Neural progenitor cell (in vitro differentiated cells): ENCODE results near the gene MICAL2. TPM values are rescaled to one million over a fixed set of nuclear protein-coding genes. Genes with fewer than 3 reads are reported as not detected.

Experiments
- DNase-seq: peaks from one replicate; pipeline ENCODE4 v3.0.0-alpha.2; 2016; ENCODE audit warnings: low spot score
- H2AFZ ChIP-seq: fragments of 200-600 bp; sonication (generic); replicated peaks from 2 replicates; pipeline ENCODE4 v1.6.1; 2016; ENCODE audit warnings: antibody characterized with exemption
- H3F3A ChIP-seq: fragments of 200-600 bp; sonication (generic); 2 replicates; pipeline ENCODE4 v1.6.1; 2016; ENCODE audit warnings: antibody characterized with exemption, low read depth
- H3K27ac ChIP-seq: fragments of 200-600 bp; sonication (generic); 2 replicates; pipeline ENCODE4 v1.5.1; 2016; ENCODE audit warnings: mild to moderate bottlenecking
- H3K27me3 ChIP-seq: fragments of 200-600 bp; sonication (generic); 2 replicates; pipeline ENCODE4 v1.6.1; 2016; ENCODE audit warnings: mild to moderate bottlenecking, moderate library complexity
- H3K36me3 ChIP-seq: fragments of 200-600 bp; sonication (generic); 2 replicates; pipeline ENCODE4 v1.5.1; 2016
- H3K4me1 ChIP-seq: fragments of 200-600 bp; sonication (generic); 2 replicates; pipeline ENCODE4 v1.6.1; 2016; ENCODE audit warnings: mixed run types
- H3K4me2 ChIP-seq: fragments of 200-600 bp; sonication (generic); 2 replicates; pipeline ENCODE4 v1.6.1; 2016
- H3K4me3 ChIP-seq: fragments of 200-600 bp; sonication (generic); 2 replicates; pipeline ENCODE4 v1.5.1; 2016
- H3K79me2 ChIP-seq: fragments of 200-600 bp; sonication (generic); 2 replicates; pipeline ENCODE4 v1.6.1; 2016; ENCODE audit warnings: low read depth
- H3K9ac ChIP-seq: fragments of 200-600 bp; sonication (generic); 2 replicates; pipeline ENCODE4 v1.6.1; 2016
- H3K9me3 ChIP-seq: fragments of 200-600 bp; sonication (generic); 2 replicates; pipeline ENCODE4 v1.5.1; 2016; ENCODE audit warnings: low read depth
- H4K20me1 ChIP-seq: fragments of 200-600 bp; sonication (generic); 2 replicates; pipeline ENCODE4 v1.6.1; 2016; ENCODE audit warnings: low read depth
- H3K27ac Mint-ChIP-seq: 3 replicates; pipeline ENCODE4 v1.8.0; 2021; ENCODE audit warnings: mixed read lengths
- H3K27me3 Mint-ChIP-seq: 2 replicates; pipeline ENCODE4 v1.8.0; 2022; ENCODE audit warnings: low read depth, mild to moderate bottlenecking, inconsistent platforms, moderate library complexity, mixed read lengths; ENCODE audit not compliant: insufficient read depth
- H3K36me3 Mint-ChIP-seq: 3 replicates; pipeline ENCODE4 v1.8.0; 2021; ENCODE audit warnings: mixed read lengths
- H3K4me1 Mint-ChIP-seq: 3 replicates; pipeline ENCODE4 v1.8.0; 2021; ENCODE audit warnings: mixed read lengths
- H3K4me3 Mint-ChIP-seq: 3 replicates; pipeline ENCODE4 v1.8.0; 2021; ENCODE audit warnings: mild to moderate bottlenecking, moderate library complexity, mixed read lengths
- H3K9me3 Mint-ChIP-seq: 3 replicates; pipeline ENCODE4 v1.8.0; 2020; ENCODE audit warnings: mixed read lengths
- EZH2 ChIP-seq: fragments of 200-600 bp; sonication (generic); IDR thresholded peaks from 2 replicates; pipeline ENCODE4 v1.6.1; 2017; ENCODE audit warnings: antibody characterized with exemption, mild to moderate bottlenecking, moderate library complexity
- EZH2phosphoT487 ChIP-seq: fragments of 200-600 bp; sonication (generic); IDR thresholded peaks from 2 replicates; pipeline ENCODE4 v1.6.1; 2017; ENCODE audit warnings: antibody characterized with exemption
- total RNA-seq: library from RNA; depleted of rRNA; stranded (reverse); fragments of >200 nt; gene quantifications from 2 replicates; pipeline ENCODE4 v1.2.3, GENCODE V29; 2015; ENCODE audit warnings: low replicate concordance
- TF ChIP-seq, protein P1 (sequence below): fragments of 200-600 bp; sonication (generic); IDR thresholded peaks from 2 replicates; pipeline ENCODE4 v1.5.1; 2017; ENCODE audit warnings: antibody characterized with exemption, mild to moderate bottlenecking

Gene MICAL2
- total RNA-seq, 1 donor from 2014 or later, result 0.60 TPM

DNA sequence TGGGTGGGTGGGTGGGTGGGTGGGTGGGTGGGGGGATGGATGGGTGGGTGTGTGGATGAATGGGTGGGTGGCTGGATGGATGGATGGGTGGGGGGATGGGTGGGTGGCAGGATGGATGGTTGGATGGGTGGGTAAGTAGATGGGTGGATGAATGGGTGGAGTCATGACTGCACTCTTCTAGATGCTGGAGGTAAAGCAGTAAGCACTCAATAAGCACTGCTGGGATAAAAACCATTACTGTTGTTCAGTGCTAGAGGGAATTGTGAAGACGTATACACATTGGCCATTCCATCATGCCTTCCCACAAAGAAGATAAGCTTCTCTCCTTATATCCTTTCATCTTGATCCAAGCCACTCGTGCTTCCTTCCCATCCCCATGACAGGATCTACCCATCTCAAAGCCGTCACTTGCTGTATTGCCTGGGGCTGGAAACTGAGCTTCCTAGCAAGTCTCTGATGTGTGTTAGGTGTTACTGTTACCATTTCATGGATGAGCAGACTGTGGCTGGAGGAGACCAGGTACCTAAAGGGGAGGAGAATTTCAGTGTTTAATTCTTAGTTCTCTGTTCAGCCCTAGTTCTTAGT, 74.8 kb downstream of the MICAL2 start:
- Histone ChIP-seq H3K27me3 (no peaks in the 10 kb centered on the region), H3K36me3 (no peaks in the 10 kb centered on the region), H3K9me3 (no peaks in the 10 kb centered on the region), H3K4me2 (no peak overlapping the region), H3F3A (peaks cover 9% of the 10 kb centered on the region), H4K20me1 (no peaks in the 10 kb centered on the region), H2AFZ (no peak overlapping the region), H3K4me1 (peaks cover 28% of the 10 kb centered on the region), H3K4me3 (no peak overlapping the region), H3K79me2 (no peaks in the 10 kb centered on the region), H3K27ac (no peak overlapping the region), H3K9ac (no peak overlapping the region)
- H3K9me3 Mint-ChIP-seq, result no peaks in the 10 kb centered on the region
- TF ChIP-seq EZH2phosphoT487 (no peak), EZH2 (no peak)
- TF ChIP-seq, protein P1, sequence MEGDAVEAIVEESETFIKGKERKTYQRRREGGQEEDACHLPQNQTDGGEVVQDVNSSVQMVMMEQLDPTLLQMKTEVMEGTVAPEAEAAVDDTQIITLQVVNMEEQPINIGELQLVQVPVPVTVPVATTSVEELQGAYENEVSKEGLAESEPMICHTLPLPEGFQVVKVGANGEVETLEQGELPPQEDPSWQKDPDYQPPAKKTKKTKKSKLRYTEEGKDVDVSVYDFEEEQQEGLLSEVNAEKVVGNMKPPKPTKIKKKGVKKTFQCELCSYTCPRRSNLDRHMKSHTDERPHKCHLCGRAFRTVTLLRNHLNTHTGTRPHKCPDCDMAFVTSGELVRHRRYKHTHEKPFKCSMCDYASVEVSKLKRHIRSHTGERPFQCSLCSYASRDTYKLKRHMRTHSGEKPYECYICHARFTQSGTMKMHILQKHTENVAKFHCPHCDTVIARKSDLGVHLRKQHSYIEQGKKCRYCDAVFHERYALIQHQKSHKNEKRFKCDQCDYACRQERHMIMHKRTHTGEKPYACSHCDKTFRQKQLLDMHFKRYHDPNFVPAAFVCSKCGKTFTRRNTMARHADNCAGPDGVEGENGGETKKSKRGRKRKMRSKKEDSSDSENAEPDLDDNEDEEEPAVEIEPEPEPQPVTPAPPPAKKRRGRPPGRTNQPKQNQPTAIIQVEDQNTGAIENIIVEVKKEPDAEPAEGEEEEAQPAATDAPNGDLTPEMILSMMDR, result no peak
- no peak overlapping the region for H3K4me3 Mint-ChIP-seq
- no peak for DNase-seq
- no peaks in the 10 kb centered on the region for H3K27me3 Mint-ChIP-seq
- peaks cover 25% of the 10 kb centered on the region for H3K4me1 Mint-ChIP-seq
- no peaks in the 10 kb centered on the region for H3K36me3 Mint-ChIP-seq
- no peak overlapping the region for H3K27ac Mint-ChIP-seq

DNA sequence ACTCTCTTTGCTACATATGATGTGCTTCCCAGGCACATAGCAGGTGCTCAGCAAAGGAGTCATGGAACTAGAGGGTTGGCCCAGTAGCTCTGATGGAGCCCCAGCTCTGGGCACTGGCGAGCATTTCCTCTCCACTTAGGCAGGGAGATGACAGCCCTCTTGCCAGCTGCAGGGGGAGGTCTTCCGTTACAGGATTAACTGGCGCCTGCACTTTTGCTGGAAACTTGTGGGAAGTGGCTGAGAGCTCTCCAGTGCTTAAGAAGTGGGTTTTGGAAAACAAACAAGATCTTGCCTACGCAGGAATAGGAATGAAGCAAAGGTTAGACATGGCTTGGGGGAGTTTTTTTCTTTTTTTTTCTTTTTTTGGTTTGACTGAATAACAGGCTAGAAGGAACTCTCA, 75.5 kb downstream of the MICAL2 start:
- Histone ChIP-seq H3F3A (peaks cover 9% of the 10 kb centered on the region), H3K4me3 (no peak overlapping the region), H3K4me2 (no peak overlapping the region), H2AFZ (no peak overlapping the region), H3K9me3 (no peaks in the 10 kb centered on the region), H3K36me3 (no peaks in the 10 kb centered on the region), H3K27ac (no peak overlapping the region), H3K27me3 (no peaks in the 10 kb centered on the region), H4K20me1 (no peaks in the 10 kb centered on the region), H3K4me1 (peaks cover 28% of the 10 kb centered on the region), H3K9ac (no peak overlapping the region), H3K79me2 (no peaks in the 10 kb centered on the region)
- peak; percentile 59 for DNase-seq
- TF ChIP-seq EZH2phosphoT487, result no peak
- TF ChIP-seq EZH2, result no peak
- TF ChIP-seq, protein P1, result no peak
- H3K36me3 Mint-ChIP-seq, result no peaks in the 10 kb centered on the region
- H3K4me1 Mint-ChIP-seq, result peaks cover 25% of the 10 kb centered on the region
- H3K27me3 Mint-ChIP-seq, result no peaks in the 10 kb centered on the region
- no peak overlapping the region for H3K27ac Mint-ChIP-seq
- H3K4me3 Mint-ChIP-seq, result no peak overlapping the region
- no peaks in the 10 kb centered on the region for H3K9me3 Mint-ChIP-seq

DNA sequence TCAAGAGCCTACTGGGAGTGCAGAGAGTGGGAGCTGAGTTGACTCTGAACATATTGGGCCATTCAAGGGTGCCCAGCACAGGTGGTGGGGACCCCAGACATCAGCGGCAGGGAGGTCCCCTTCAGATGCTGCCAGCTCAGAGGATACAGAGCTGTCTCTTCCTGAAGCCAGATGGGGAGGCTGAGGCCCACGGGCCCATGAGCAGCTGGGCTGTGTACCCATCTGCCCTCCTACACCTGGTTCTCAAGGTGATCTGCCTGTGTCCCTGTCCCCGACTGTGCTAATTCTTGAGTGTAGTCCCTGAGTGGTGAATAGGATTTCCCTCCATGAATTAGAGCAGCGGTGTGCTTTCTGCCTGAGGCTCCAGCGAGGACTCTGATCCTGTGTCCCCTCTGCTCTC, 76.3 kb downstream of the MICAL2 start:
- DNase-seq, result no peak
- H3K4me3 ChIP-seq, result no peak overlapping the region
- H3K4me1 ChIP-seq, result peaks cover 28% of the 10 kb centered on the region
- no peaks in the 10 kb centered on the region for H3K36me3 ChIP-seq
- Mint-ChIP-seq H3K27me3 (no peaks in the 10 kb centered on the region), H3K36me3 (no peaks in the 10 kb centered on the region), H3K9me3 (no peaks in the 10 kb centered on the region), H3K27ac (no peak overlapping the region), H3K4me3 (no peak overlapping the region), H3K4me1 (peaks cover 25% of the 10 kb centered on the region)
- no peak overlapping the region for H3K27ac ChIP-seq
- H3K27me3 ChIP-seq, result no peaks in the 10 kb centered on the region
- no peaks in the 10 kb centered on the region for H3K79me2 ChIP-seq
- H3F3A ChIP-seq, result peaks cover 9% of the 10 kb centered on the region
- no peak for TF ChIP-seq EZH2phosphoT487
- TF ChIP-seq, protein P1, result no peak
- no peak overlapping the region for H3K4me2 ChIP-seq
- no peak overlapping the region for H3K9ac ChIP-seq
- no peaks in the 10 kb centered on the region for H3K9me3 ChIP-seq
- peak overlapping the region; percentile 48 for H2AFZ ChIP-seq
- no peaks in the 10 kb centered on the region for H4K20me1 ChIP-seq
